ENCODE results near the gene BRI3.

Gene BRI3

GRCh38 chr7:98278408-98278807 is 3.1 kb upstream of the BRI3 start:
- H3K27ac ChIP-seq (ENCODE audit: low read depth, low read length): no peak overlapping the region
- no CpG with 5 or more reads among the region's 5 CpGs for WGBS (ENCODE audit: extremely low coverage, insufficient coverage, insufficient read length)
- H3K36me3 ChIP-seq (ENCODE audit: control insufficient read depth in 1 of 2, insufficient read depth in 2 of 2, low read length in 2 of 2): peaks cover 2 to 5% of the 10 kb centered on the region in 2 experiments
- H3K23ac ChIP-seq (ENCODE audit: low read length): no peak overlapping the region
- no peak overlapping the region for H2BK5ac ChIP-seq (ENCODE audit: low read depth, low read length, poor library complexity)
- H3K9ac ChIP-seq (ENCODE audit: low read length): no peak overlapping the region
- no peak for DNase-seq
- peaks cover 13% of the 10 kb centered on the region for H3K79me1 ChIP-seq (ENCODE audit: low read length)
- H4K91ac ChIP-seq (ENCODE audit: low read depth, low read length): no peak overlapping the region
- no peak overlapping the region for H3K4me2 ChIP-seq (ENCODE audit: low read length)
- peaks cover 17% of the 10 kb centered on the region for H3K79me2 ChIP-seq (ENCODE audit: control insufficient read depth, insufficient read depth, low read length, poor library complexity)
- H3K4me3 ChIP-seq (ENCODE audit: low read depth, low read length): no peak overlapping the region
- no peak overlapping the region for H4K12ac ChIP-seq (ENCODE audit: low read depth, low read length)
- no peak overlapping the region for H2AFZ ChIP-seq (ENCODE audit: insufficient read depth, low read length, poor library complexity)
- no peaks in the 10 kb centered on the region for H3K27me3 ChIP-seq (ENCODE audit: insufficient read depth, low read length)
- no peaks in the 10 kb centered on the region for H3K9me3 ChIP-seq (ENCODE audit: insufficient read depth, low read depth, low read length)
- no peak overlapping the region for H3K14ac ChIP-seq (ENCODE audit: low read length)
- no peak overlapping the region for H2BK12ac ChIP-seq (ENCODE audit: low read length)
- H3K4ac ChIP-seq (ENCODE audit: low read depth, low read length): no peak overlapping the region
- no peak overlapping the region for H2AK5ac ChIP-seq (ENCODE audit: low read length)
- H4K8ac ChIP-seq (ENCODE audit: low read depth, low read length): no peak overlapping the region
- no peak overlapping the region for H3K18ac ChIP-seq (ENCODE audit: low read length)
- no peak overlapping the region for H2BK120ac ChIP-seq (ENCODE audit: insufficient read depth, low read length, poor library complexity)
- H3K4me1 ChIP-seq (ENCODE audit: control insufficient read depth in 1 of 2, insufficient read depth in 2 of 2, low read length in 2 of 2): peaks cover 6 to 14% of the 10 kb centered on the region in 2 experiments

GRCh38 chr7:98278936-98279335 is 2.5 kb upstream of the BRI3 start:
- Histone ChIP-seq H4K91ac (ENCODE audit: low read depth, low read length) (no peak overlapping the region), H3K27ac (ENCODE audit: low read depth, low read length) (no peak overlapping the region), H3K18ac (ENCODE audit: low read length) (no peak overlapping the region), H3K36me3 (ENCODE audit: control insufficient read depth in 1 of 2, insufficient read depth in 2 of 2, low read length in 2 of 2) (peaks cover 7 to 10% of the 10 kb centered on the region in 2 experiments), H3K79me1 (ENCODE audit: low read length) (peaks cover 18% of the 10 kb centered on the region), H3K4me2 (ENCODE audit: low read length) (no peak overlapping the region), H3K79me2 (ENCODE audit: control insufficient read depth, insufficient read depth, low read length, poor library complexity) (peaks cover 22% of the 10 kb centered on the region), H2BK120ac (ENCODE audit: insufficient read depth, low read length, poor library complexity) (no peak overlapping the region), H3K9me3 (ENCODE audit: insufficient read depth, low read depth, low read length) (no peaks in the 10 kb centered on the region), H2AFZ (ENCODE audit: insufficient read depth, low read length, poor library complexity) (no peak overlapping the region), H3K23ac (ENCODE audit: low read length) (no peak overlapping the region), H4K8ac (ENCODE audit: low read depth, low read length) (no peak overlapping the region), H2BK12ac (ENCODE audit: low read length) (no peak overlapping the region), H2AK5ac (ENCODE audit: low read length) (no peak overlapping the region), H3K4me1 (ENCODE audit: control insufficient read depth in 1 of 2, insufficient read depth in 2 of 2, low read length in 2 of 2) (peaks cover 11 to 19% of the 10 kb centered on the region in 2 experiments), H2BK5ac (ENCODE audit: low read depth, low read length, poor library complexity) (no peak overlapping the region), H3K27me3 (ENCODE audit: insufficient read depth, low read length) (no peaks in the 10 kb centered on the region), H3K9ac (ENCODE audit: low read length) (no peak overlapping the region), H4K12ac (ENCODE audit: low read depth, low read length) (no peak overlapping the region), H3K4ac (ENCODE audit: low read depth, low read length) (no peak overlapping the region), H3K4me3 (ENCODE audit: low read depth, low read length) (no peak overlapping the region), H3K14ac (ENCODE audit: low read length) (no peak overlapping the region)
- no peak for DNase-seq
- WGBS (ENCODE audit: extremely low coverage, insufficient coverage, insufficient read length): no CpG with 5 or more reads among the region's 4 CpGs

DNA sequence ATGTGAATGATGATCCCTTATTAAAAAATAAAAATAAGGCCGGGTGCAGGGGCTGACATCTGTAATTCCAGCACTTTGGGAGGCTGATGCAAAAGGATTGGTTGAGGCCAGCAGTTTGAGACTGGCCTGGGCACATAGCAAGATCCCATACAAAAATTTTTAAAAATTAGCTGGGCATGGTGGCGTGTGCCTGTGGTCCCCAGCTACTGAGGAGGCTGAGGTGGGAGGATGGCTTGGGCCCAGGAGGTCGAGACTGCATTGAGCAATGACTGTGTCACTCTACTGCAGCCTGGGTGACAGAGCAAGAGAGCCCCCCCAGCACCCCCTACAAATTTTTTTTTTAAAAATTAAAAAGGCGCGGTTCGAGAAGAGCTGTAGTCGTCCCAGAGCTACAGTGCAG is 1.2 kb upstream of the BRI3 start:
- H3K27ac ChIP-seq (ENCODE audit: low read depth, low read length): no peak overlapping the region
- H3K4me2 ChIP-seq (ENCODE audit: low read length): peak overlapping the region; percentile 95
- no peak overlapping the region for H3K23ac ChIP-seq (ENCODE audit: low read length)
- H3K4me3 ChIP-seq (ENCODE audit: low read depth, low read length): no peak overlapping the region
- H3K4me1 ChIP-seq (ENCODE audit: control insufficient read depth in 1 of 2, insufficient read depth in 2 of 2, low read length in 2 of 2): peaks cover 24 to 33% of the 10 kb centered on the region in 2 experiments
- H3K4ac ChIP-seq (ENCODE audit: low read depth, low read length): no peak overlapping the region
- H4K12ac ChIP-seq (ENCODE audit: low read depth, low read length): no peak overlapping the region
- H3K9ac ChIP-seq (ENCODE audit: low read length): no peak overlapping the region
- H3K79me1 ChIP-seq (ENCODE audit: low read length): peaks cover 30% of the 10 kb centered on the region
- H3K9me3 ChIP-seq (ENCODE audit: insufficient read depth, low read depth, low read length): no peaks in the 10 kb centered on the region
- peaks cover 34% of the 10 kb centered on the region for H3K79me2 ChIP-seq (ENCODE audit: control insufficient read depth, insufficient read depth, low read length, poor library complexity)
- H2AFZ ChIP-seq (ENCODE audit: insufficient read depth, low read length, poor library complexity): no peak overlapping the region
- H3K27me3 ChIP-seq (ENCODE audit: insufficient read depth, low read length): no peaks in the 10 kb centered on the region
- no peak overlapping the region for H2BK5ac ChIP-seq (ENCODE audit: low read depth, low read length, poor library complexity)
- no peak overlapping the region for H2AK5ac ChIP-seq (ENCODE audit: low read length)
- peak in 1 of 2 donors; percentile 46 for DNase-seq
- no peak overlapping the region for H4K8ac ChIP-seq (ENCODE audit: low read depth, low read length)
- H2BK120ac ChIP-seq (ENCODE audit: insufficient read depth, low read length, poor library complexity): no peak overlapping the region
- H3K14ac ChIP-seq (ENCODE audit: low read length): no peak overlapping the region
- H4K91ac ChIP-seq (ENCODE audit: low read depth, low read length): no peak overlapping the region
- H3K18ac ChIP-seq (ENCODE audit: low read length): no peak overlapping the region
- no CpG with 5 or more reads among the region's 7 CpGs for WGBS (ENCODE audit: extremely low coverage, insufficient coverage, insufficient read length)
- H3K36me3 ChIP-seq (ENCODE audit: control insufficient read depth in 1 of 2, insufficient read depth in 2 of 2, low read length in 2 of 2): peaks cover 11 to 13% of the 10 kb centered on the region in 2 experiments
- no peak overlapping the region for H2BK12ac ChIP-seq (ENCODE audit: low read length)

DNA sequence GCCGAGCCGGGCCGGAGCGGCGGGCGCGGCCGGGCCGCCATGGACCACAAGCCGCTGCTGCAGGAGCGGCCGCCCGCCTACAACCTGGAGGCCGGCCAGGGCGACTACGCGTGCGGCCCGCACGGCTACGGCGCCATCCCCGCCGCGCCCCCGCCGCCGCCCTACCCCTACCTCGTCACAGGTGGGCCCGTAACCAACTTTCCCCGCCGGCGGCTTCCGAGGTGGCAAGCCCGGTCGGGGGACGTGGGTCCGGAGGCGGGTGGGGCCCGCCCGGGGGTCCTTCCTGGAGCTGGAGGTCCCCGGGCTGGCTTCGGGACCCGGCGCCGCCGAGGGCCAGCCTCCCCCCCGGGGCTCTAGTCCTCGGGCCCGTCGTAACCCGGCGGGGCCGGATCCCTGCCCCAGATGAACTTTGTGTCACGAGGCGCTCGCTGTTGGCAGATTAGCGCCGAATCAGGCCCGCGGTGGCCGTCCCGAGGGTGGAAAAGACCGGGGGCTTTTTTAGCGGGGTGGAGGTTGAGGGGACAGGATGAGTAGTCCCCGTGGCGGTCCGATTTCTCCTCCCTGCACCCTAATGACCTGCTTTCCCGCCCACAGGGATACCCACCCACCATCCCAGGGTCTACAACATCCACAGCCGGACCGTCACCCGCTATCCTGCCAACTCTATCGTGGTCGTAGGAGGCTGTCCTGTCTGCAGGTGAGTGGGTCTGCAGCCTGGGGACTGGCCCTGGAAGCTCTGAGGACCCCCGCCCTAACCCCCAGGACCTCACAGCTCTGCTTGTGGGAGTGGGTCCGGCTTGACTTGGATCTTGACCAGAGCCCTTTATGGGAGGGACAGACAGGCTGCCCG is 496 bp downstream of the BRI3 start:
- H2BK120ac ChIP-seq (ENCODE audit: insufficient read depth, low read length, poor library complexity): peak overlapping the region; percentile 80
- peak overlapping the region; percentile 69 for H3K27ac ChIP-seq (ENCODE audit: low read depth, low read length)
- peak overlapping the region; percentile 44 for H2AFZ ChIP-seq (ENCODE audit: insufficient read depth, low read length, poor library complexity)
- H3K36me3 ChIP-seq (ENCODE audit: control insufficient read depth in 1 of 2, insufficient read depth in 2 of 2, low read length in 2 of 2): peaks cover 14 to 20% of the 10 kb centered on the region in 2 experiments
- H2BK12ac ChIP-seq (ENCODE audit: low read length): no peak overlapping the region
- peak overlapping the region; percentile 89 for H2BK5ac ChIP-seq (ENCODE audit: low read depth, low read length, poor library complexity)
- H3K79me2 ChIP-seq (ENCODE audit: control insufficient read depth, insufficient read depth, low read length, poor library complexity): peaks cover 47% of the 10 kb centered on the region
- peak overlapping the region; percentile 10 for H4K12ac ChIP-seq (ENCODE audit: low read depth, low read length)
- H4K91ac ChIP-seq (ENCODE audit: low read depth, low read length): peak overlapping the region; percentile 59
- peak overlapping the region; percentile 62 for H3K9ac ChIP-seq (ENCODE audit: low read length)
- H3K27me3 ChIP-seq (ENCODE audit: insufficient read depth, low read length): no peaks in the 10 kb centered on the region
- peak overlapping the region; percentile 97 for H2AK5ac ChIP-seq (ENCODE audit: low read length)
- peak overlapping the region; percentile 79 for H3K4me3 ChIP-seq (ENCODE audit: low read depth, low read length)
- H3K14ac ChIP-seq (ENCODE audit: low read length): peak overlapping the region; percentile 93
- DNase-seq: peak in 1 of 2 donors; percentile 43
- peaks cover 44% of the 10 kb centered on the region for H3K79me1 ChIP-seq (ENCODE audit: low read length)
- peak overlapping the region; percentile 88 for H3K4ac ChIP-seq (ENCODE audit: low read depth, low read length)
- WGBS (ENCODE audit: extremely low coverage, insufficient coverage, insufficient read length): no CpG with 5 or more reads among the region's 77 CpGs
- H3K4me1 ChIP-seq (ENCODE audit: control insufficient read depth in 1 of 2, insufficient read depth in 2 of 2, low read length in 2 of 2): peaks cover 41 to 49% of the 10 kb centered on the region in 2 experiments
- peak overlapping the region; percentile 88 for H3K4me2 ChIP-seq (ENCODE audit: low read length)
- H4K8ac ChIP-seq (ENCODE audit: low read depth, low read length): peak overlapping the region; percentile 77
- H3K18ac ChIP-seq (ENCODE audit: low read length): peak overlapping the region; percentile 87
- H3K23ac ChIP-seq (ENCODE audit: low read length): no peak overlapping the region
- no peaks in the 10 kb centered on the region for H3K9me3 ChIP-seq (ENCODE audit: insufficient read depth, low read depth, low read length)
